RWPE2 (cell line): ENCODE measurements around the gene GUCY1B1.

Experiments
- ATAC-seq: fragments of 200-7000 bp; cut with Tn5 transposase; 3 replicates; pipeline ENCODE4 v1.9.1; 2021; ENCODE audit warnings: low read depth
- DNase-seq: peaks from one replicate; pipeline ENCODE4 v3.0.0-alpha.2; 2020; ENCODE audit warnings: low spot score
- H3K27ac ChIP-seq: fragments of 450-650 bp; 2 replicates; pipeline ENCODE4 v1.5.1; 2017; ENCODE audit warnings: mild to moderate bottlenecking; ENCODE audit not compliant: poor library complexity, severe bottlenecking
- H3K27me3 ChIP-seq: fragments of 250-450 bp; sonication (Bioruptor Pico); 2 replicates; pipeline ENCODE4 v1.5.1; 2021; ENCODE audit warnings: mild to moderate bottlenecking, moderate library complexity; ENCODE audit not compliant: insufficient read depth, poor library complexity, severe bottlenecking
- H3K36me3 ChIP-seq: fragments of 250-450 bp; sonication (Bioruptor Pico); 2 replicates; pipeline ENCODE4 v1.5.1; 2020; ENCODE audit warnings: low read depth, mild to moderate bottlenecking, moderate library complexity
- H3K4me1 ChIP-seq: fragments of 250-450 bp; sonication (Bioruptor Pico); 2 replicates; pipeline ENCODE4 v1.5.1; 2021; ENCODE audit warnings: mild to moderate bottlenecking, moderate library complexity; ENCODE audit not compliant: insufficient read depth, poor library complexity, severe bottlenecking
- H3K4me3 ChIP-seq: fragments of 250-450 bp; sonication (Bioruptor Pico); 2 replicates; pipeline ENCODE4 v1.5.1; 2021; ENCODE audit warnings: mild to moderate bottlenecking, moderate library complexity; ENCODE audit not compliant: severe bottlenecking
- H3K9me3 ChIP-seq: fragments of 250-450 bp; sonication (Bioruptor Pico); 2 replicates; pipeline ENCODE4 v1.5.1; 2021; ENCODE audit warnings: mild to moderate bottlenecking, moderate library complexity; ENCODE audit not compliant: severe bottlenecking
- TF ChIP-seq, protein P1 (sequence below): fragments of 450-650 bp; IDR thresholded peaks from one replicate; pipeline ENCODE4 v1.5.1; 2017; ENCODE audit warnings: mild to moderate bottlenecking, moderate library complexity; ENCODE audit not compliant: poor library complexity, severe bottlenecking

Gene GUCY1B1

DNA sequence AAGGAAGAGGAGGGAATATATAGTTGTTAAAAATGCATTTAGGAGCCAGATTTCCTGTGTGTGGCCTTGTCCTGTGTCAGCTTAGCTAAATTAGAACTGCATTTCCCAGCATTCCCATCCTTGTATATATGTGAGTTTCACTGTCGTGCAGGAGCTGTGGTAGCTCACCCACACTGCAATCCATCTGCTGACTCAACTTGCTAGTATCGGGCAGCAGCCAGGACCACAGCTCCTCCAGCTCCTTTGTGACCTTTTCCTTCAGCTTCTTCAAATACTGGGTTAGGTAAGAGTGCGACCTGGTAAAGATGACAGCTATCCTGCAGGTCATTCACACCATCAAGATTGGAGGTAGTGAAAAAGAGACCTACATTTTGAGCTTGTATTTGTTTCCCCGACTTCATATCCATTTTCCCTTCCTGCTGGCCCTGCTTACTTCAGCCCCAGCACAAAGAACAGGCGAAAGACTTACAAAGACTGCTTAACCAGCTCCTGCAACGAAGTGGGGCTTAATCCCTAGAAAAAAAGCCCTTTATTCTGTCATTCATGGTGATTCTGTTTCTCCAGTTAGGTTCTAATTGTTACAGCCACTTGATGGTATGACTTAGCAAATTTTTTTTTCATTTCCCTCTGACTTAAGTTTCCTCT lies 95.9 kb downstream of the GUCY1B1 start:
- H3K27ac ChIP-seq, result no peak overlapping the region
- DNase-seq, result no peak
- H3K4me3 ChIP-seq, result no peak overlapping the region
- H3K4me1 ChIP-seq, result no peaks in the 10 kb centered on the region
- H3K27me3 ChIP-seq, result peaks cover 2% of the 10 kb centered on the region
- H3K36me3 ChIP-seq, result no peaks in the 10 kb centered on the region
- TF ChIP-seq, protein P1, sequence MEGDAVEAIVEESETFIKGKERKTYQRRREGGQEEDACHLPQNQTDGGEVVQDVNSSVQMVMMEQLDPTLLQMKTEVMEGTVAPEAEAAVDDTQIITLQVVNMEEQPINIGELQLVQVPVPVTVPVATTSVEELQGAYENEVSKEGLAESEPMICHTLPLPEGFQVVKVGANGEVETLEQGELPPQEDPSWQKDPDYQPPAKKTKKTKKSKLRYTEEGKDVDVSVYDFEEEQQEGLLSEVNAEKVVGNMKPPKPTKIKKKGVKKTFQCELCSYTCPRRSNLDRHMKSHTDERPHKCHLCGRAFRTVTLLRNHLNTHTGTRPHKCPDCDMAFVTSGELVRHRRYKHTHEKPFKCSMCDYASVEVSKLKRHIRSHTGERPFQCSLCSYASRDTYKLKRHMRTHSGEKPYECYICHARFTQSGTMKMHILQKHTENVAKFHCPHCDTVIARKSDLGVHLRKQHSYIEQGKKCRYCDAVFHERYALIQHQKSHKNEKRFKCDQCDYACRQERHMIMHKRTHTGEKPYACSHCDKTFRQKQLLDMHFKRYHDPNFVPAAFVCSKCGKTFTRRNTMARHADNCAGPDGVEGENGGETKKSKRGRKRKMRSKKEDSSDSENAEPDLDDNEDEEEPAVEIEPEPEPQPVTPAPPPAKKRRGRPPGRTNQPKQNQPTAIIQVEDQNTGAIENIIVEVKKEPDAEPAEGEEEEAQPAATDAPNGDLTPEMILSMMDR, result no peak
- no peak for ATAC-seq
- H3K9me3 ChIP-seq, result no peaks in the 10 kb centered on the region

DNA sequence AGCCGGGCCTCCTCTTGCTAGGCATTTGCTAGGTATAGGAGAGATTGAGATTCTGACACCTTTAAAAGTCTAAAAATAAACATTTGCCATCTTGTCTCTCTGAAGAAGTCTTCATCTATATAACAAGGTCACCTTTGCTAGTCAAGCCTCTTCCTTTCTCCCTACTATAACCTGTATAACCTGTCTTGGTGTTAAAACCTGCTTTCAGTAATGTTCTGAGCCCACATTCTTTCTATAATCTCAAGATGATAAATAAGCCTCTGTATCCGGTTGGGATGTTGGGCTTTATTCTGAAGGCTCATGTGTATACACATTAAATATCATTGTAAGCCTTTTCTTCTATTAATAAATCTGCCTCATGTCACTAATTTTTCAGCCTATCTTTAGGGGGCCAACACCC lies 97.1 kb downstream of the GUCY1B1 start:
- ATAC-seq, result no peak
- no peaks in the 10 kb centered on the region for H3K4me1 ChIP-seq
- no peak for DNase-seq
- H3K4me3 ChIP-seq, result no peak overlapping the region
- peaks cover 2% of the 10 kb centered on the region for H3K27me3 ChIP-seq
- no peaks in the 10 kb centered on the region for H3K9me3 ChIP-seq
- H3K36me3 ChIP-seq, result no peaks in the 10 kb centered on the region
- H3K27ac ChIP-seq, result no peak overlapping the region
- TF ChIP-seq, protein P1, result no peak
